Peyer's patch (tissue), 4 donors: Measurements from ENCODE around the gene UNC119. TPM values are rescaled to one million over a fixed set of nuclear protein-coding genes. Genes with fewer than 3 reads are reported as not detected.

ENCODE experiments used
- DNase-seq, 3 donors: peaks; one replicate each; pipeline ENCODE4 v3.0.0-alpha.2; 2017 to 2019
- H3K27ac ChIP-seq, 4 donors: fragments of 200-600 bp; sonication (generic); one replicate each; pipeline ENCODE4 v1.5.1; 2016 to 2019
- H3K27me3 ChIP-seq, 2 donors: fragments of 200-600 bp; sonication (generic); one replicate each; pipeline ENCODE4 v1.5.1; 2019
- H3K36me3 ChIP-seq, 3 donors: fragments of 200-600 bp; sonication (generic); one replicate each; pipeline ENCODE4 v1.5.1; 2016 to 2019
- H3K4me1 ChIP-seq, 4 donors: fragments of 200-600 bp; sonication (generic); one replicate each; pipeline ENCODE4 v1.5.1; 2016 to 2019
- H3K4me3 ChIP-seq, 4 donors: fragments of 200-600 bp; sonication (generic); 1 replicate in 3 of 4; 2 replicates in 1 of 4; pipeline ENCODE4 v1.5.1; 2016 to 2019; ENCODE audit warnings: mild to moderate bottlenecking in 1 of 4
- H3K9me3 ChIP-seq, 4 donors: fragments of 200-600 bp; sonication (generic); one replicate each; pipeline ENCODE4 v1.5.1; 2016 to 2019; ENCODE audit warnings: mild to moderate bottlenecking in 1 of 4
- POLR2A ChIP-seq, 2 donors: fragments of 450-650 bp; IDR thresholded peaks; one replicate each; pipeline ENCODE4 v1.5.1; 2017; ENCODE audit warnings: antibody characterized with exemption in 2 of 2, mild to moderate bottlenecking in 2 of 2, moderate library complexity in 2 of 2
- total RNA-seq, 4 donors: library from RNA; depleted of rRNA; stranded (reverse); fragments of >200 nt; gene quantifications; one replicate each; pipeline ENCODE4 v1.1.0, GENCODE V29; 2016
- TF ChIP-seq, protein P1 (sequence below), 6 experiments: fragments of 450-650 bp in 4 of 6; fragments of 200-600 bp in 2 of 6; sonication (generic) in 1 of 6; IDR thresholded peaks; one replicate each; pipeline ENCODE4 v1.5.1; 2017 to 2019; ENCODE audit warnings: antibody characterized with exemption in 6 of 6, mild to moderate bottlenecking in 3 of 6, moderate library complexity in 1 of 6

UNC119 gene
- total RNA-seq, 4 donors from 2014 or later: 22.6 to 39.2 (median 31.4) TPM

DNA sequence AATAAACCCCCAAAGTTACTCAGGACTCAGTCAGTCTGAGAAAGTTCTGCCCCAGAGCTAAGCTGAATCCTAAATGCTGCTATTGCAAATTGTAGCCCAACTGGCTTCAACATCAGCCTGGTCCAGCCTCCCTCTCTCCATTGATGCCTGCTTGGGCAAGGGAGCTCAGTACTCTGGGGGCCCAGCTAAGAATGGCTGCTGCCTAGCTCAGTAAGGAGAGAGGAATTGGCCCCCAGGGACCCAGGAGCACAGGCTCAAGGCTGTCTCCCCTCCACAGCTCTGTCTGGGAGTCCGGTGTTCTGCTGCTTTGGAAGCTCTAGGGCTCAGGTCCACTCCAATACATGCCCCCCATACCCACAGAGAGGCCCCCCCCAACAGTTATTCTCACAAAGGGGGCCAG is 1.6 kb downstream of the UNC119 start:
- TF ChIP-seq, protein P1, sequence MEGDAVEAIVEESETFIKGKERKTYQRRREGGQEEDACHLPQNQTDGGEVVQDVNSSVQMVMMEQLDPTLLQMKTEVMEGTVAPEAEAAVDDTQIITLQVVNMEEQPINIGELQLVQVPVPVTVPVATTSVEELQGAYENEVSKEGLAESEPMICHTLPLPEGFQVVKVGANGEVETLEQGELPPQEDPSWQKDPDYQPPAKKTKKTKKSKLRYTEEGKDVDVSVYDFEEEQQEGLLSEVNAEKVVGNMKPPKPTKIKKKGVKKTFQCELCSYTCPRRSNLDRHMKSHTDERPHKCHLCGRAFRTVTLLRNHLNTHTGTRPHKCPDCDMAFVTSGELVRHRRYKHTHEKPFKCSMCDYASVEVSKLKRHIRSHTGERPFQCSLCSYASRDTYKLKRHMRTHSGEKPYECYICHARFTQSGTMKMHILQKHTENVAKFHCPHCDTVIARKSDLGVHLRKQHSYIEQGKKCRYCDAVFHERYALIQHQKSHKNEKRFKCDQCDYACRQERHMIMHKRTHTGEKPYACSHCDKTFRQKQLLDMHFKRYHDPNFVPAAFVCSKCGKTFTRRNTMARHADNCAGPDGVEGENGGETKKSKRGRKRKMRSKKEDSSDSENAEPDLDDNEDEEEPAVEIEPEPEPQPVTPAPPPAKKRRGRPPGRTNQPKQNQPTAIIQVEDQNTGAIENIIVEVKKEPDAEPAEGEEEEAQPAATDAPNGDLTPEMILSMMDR (IDR thresholded peaks at IDR 0.05): no peak
- no peak for TF ChIP-seq POLR2A (IDR thresholded peaks at IDR 0.05)
- Histone ChIP-seq H3K27ac (no peak overlapping the region), H3K27me3 (no peaks in the 10 kb centered on the region), H3K36me3 (peaks cover 0 to 34% (median 0%) of the 10 kb centered on the region in 3 donors), H3K4me1 (peaks cover 0 to 29% (median 15%) of the 10 kb centered on the region in 4 donors), H3K4me3 (no peak overlapping the region), H3K9me3 (no peaks in the 10 kb centered on the region)
- peak in 1 of 3 donors; percentile 35 for DNase-seq

DNA sequence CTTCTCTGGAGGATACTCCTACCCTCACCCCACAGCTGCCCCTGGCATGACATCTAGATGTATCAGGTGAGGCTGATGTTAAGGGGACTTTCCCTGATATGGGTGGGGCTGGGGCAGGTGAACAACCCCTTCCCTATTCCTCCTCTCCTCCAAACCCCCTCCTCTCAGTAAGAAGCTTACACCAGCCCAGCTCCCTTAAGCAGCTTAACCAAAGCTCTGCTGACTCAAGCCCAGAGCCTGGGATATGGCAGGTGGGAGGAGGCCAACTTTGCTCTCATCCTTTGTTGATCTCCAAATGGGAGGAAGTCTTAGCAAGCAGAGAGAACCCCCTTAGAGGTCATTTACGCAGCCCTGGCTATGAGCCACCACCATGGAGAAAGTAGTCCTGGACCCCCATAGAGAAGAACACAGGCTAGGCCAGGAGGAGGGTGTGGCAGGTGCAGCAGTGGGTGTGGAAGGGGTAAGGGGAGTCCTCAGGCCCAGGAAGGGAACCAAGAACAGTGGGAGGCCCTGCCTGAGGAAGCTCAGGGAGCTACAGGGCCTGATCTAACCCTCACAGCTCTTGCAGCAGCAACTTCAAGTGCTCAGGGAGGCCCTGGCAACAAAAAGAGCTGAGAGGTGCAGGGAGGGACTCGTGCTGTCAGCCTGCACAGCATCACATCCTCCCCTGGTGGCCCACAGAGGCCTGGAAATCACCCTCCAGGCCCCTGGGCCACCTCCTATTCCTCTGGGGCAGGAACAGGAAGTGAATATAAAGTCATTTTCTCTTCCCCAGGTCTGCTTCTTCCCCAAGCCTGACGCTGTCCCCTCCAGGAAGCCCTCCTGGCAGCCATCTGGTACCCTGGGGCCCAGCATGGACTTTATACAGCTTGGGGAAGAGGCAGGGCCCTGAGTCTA is 2.9 kb downstream of the UNC119 start:
- peaks cover 0 to 21% (median 0%) of the 10 kb centered on the region in 3 donors for H3K36me3 ChIP-seq
- H3K9me3 ChIP-seq: no peaks in the 10 kb centered on the region
- H3K27me3 ChIP-seq: no peaks in the 10 kb centered on the region
- TF ChIP-seq, protein P1 (IDR thresholded peaks at IDR 0.05): no peak
- no peak for TF ChIP-seq POLR2A (IDR thresholded peaks at IDR 0.05)
- H3K4me1 ChIP-seq: peaks cover 0 to 29% (median 15%) of the 10 kb centered on the region in 4 donors
- H3K27ac ChIP-seq: peak overlapping the region in 2 of 4 donors; percentile 12 to 79
- no peak overlapping the region for H3K4me3 ChIP-seq
- peak; percentile 39 to 57 (median 53) for DNase-seq

DNA sequence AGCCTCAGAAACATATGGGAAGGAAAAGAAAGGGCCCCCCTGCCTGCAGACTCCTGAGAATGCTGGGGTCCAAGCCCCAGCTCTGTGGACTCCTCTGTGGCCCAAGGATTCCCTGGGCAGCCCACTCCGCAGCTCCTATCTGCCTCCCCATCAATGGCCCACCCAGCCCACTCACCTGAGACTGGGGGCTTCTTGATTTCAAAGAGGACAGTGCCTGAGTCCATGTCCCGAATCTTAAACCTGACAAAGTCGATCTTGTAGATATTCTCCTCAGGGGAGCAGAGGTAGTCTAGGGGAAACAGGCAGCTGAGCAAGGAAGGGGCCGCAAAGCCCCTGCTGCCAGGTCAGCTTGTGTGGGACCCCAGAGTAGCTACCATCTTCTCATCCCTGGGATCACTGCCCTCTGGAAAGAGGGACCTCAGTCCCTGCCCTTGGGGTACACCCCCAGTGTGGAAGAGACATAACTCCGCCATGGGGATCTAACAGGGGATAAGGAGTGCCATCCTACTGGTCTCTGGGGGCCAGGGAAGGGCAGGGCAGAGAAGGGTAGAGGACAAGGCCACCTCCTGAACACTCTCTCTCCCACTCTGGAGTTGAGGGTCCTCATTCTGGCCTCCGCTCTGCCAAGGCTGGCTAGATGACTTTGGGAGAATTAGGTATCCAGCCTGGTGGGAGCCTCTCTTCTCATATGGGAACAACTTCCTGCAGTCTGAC is 3.9 kb downstream of the UNC119 start:
- TF ChIP-seq POLR2A (IDR thresholded peaks at IDR 0.05): no peak
- TF ChIP-seq, protein P1 (IDR thresholded peaks at IDR 0.05): no peak
- no peak overlapping the region for H3K4me3 ChIP-seq
- H3K9me3 ChIP-seq: no peaks in the 10 kb centered on the region
- no peaks in the 10 kb centered on the region for H3K27me3 ChIP-seq
- no peak for DNase-seq
- peak overlapping the region in 1 of 4 donors; percentile 79 for H3K27ac ChIP-seq
- peaks cover 0 to 29% (median 15%) of the 10 kb centered on the region in 4 donors for H3K4me1 ChIP-seq
- H3K36me3 ChIP-seq: peaks cover 0 to 11% (median 0%) of the 10 kb centered on the region in 3 donors

DNA sequence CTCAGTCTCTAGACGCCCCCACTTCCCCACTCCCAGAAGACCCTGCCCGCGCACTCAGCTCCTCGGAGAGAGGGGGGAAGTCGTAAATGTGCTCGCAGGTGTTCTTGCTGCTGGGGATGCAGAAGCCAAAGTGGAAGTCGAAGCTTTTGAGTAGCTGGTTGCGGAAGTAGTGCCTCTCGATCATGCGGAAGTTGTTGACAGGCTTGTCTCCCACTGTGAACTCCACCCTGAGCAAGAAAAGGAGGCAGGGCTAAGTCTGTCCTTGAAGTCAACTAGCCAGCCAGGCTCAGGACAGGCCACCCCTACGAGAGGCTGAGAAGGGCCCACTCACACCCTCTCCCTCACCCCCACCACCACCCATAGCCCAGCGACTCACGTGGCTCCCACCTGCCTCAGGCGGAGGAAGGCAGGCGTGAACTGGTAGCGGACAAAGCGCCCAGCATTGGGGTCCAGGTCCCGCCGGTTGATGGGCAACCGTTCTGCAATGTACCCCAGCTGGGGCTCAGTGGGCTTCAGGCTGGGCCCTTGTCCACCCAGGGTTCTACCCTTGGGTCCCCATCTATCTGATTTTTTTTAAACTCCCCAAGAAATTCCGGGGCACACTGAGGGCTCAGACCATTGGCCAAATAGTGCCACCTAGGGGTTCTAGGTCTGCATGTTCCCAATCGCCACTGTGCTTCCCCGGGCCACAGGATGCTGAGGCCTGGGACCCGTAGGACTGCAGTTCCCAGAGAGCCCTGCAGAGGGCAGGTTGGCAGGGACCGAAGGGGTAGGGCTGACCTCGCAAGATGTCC is 4.6 kb downstream of the UNC119 start:
- Histone ChIP-seq H3K27me3 (no peaks in the 10 kb centered on the region), H3K4me1 (peaks cover 0 to 29% (median 15%) of the 10 kb centered on the region in 4 donors), H3K27ac (peak overlapping the region; percentile 7 to 79 (median 64)), H3K9me3 (no peaks in the 10 kb centered on the region), H3K4me3 (peak overlapping the region in 1 of 4 donors; percentile 11), H3K36me3 (peaks cover 0 to 7% (median 0%) of the 10 kb centered on the region in 3 donors)
- DNase-seq: peak; percentile 65 to 89 (median 86)
- TF ChIP-seq, protein P1 (IDR thresholded peaks at IDR 0.05): peak; percentile 69 to 94 (median 88)
- TF ChIP-seq POLR2A (IDR thresholded peaks at IDR 0.05): no peak

DNA sequence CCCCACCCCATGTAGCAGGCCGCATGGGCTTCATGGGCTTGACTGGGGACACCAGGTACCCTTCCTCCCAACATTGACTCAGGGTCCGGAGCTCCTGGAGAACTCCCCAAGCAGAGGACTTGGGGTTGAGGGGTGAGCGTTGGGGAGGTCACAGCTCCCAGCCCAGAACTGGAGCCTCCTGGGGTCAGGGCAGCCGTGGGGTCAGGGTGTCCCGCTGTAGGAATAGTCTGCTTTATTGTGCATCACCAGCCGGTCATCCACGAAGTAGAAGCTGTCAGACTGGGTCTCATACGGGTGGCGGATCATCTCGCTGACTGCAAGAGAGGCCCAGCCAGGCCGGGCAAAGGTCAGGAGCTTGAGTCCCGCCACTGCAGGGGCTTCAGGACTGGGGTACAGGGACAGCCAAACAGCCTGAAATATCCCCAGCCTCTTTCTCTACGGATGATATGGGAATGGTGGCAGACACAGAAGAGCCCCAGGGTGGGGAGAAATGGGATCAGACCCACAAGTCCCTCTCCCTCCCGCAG is 5.3 kb downstream of the UNC119 start:
- no peak overlapping the region for H3K4me3 ChIP-seq
- no peak for DNase-seq
- no peaks in the 10 kb centered on the region for H3K27me3 ChIP-seq
- H3K9me3 ChIP-seq: no peaks in the 10 kb centered on the region
- peaks cover 0 to 29% (median 15%) of the 10 kb centered on the region in 4 donors for H3K4me1 ChIP-seq
- H3K27ac ChIP-seq: peak overlapping the region in 2 of 4 donors; percentile 71 to 79
- peaks cover 0 to 7% (median 0%) of the 10 kb centered on the region in 3 donors for H3K36me3 ChIP-seq
- TF ChIP-seq, protein P1 (IDR thresholded peaks at IDR 0.05): no peak
- no peak for TF ChIP-seq POLR2A (IDR thresholded peaks at IDR 0.05)
